Upper lobe of left lung (tissue), 4 donors: ENCODE data around the gene DYNC2LI1.

Experiments used
- EP300 ChIP-seq, 4 donors: sonication (generic); formaldehyde crosslinking; IDR thresholded peaks; one replicate each; pipeline ENCODE4 v1.5.1; 2017; ENCODE audit warnings: antibody characterized with exemption in 4 of 4, control low read depth in 2 of 4
- POLR2A ChIP-seq, 4 donors: fragments of 450-650 bp; IDR thresholded peaks; one replicate each; pipeline ENCODE4 v1.5.1; 2016 to 2017; ENCODE audit warnings: antibody characterized with exemption in 4 of 4, mild to moderate bottlenecking in 2 of 4
- POLR2AphosphoS5 ChIP-seq, 2 donors: sonication (generic); formaldehyde crosslinking; IDR thresholded peaks; one replicate each; pipeline ENCODE4 v1.5.1; 2017; ENCODE audit warnings: antibody characterized with exemption in 2 of 2
- TF ChIP-seq, protein P1 (sequence below), 6 experiments: fragments of 450-650 bp in 4 of 6; fragments of 200-600 bp in 2 of 6; sonication (generic) in 2 of 6; IDR thresholded peaks; one replicate each; pipeline ENCODE4 v1.5.1; 2016 to 2019; ENCODE audit warnings: antibody characterized with exemption in 6 of 6

DNA sequence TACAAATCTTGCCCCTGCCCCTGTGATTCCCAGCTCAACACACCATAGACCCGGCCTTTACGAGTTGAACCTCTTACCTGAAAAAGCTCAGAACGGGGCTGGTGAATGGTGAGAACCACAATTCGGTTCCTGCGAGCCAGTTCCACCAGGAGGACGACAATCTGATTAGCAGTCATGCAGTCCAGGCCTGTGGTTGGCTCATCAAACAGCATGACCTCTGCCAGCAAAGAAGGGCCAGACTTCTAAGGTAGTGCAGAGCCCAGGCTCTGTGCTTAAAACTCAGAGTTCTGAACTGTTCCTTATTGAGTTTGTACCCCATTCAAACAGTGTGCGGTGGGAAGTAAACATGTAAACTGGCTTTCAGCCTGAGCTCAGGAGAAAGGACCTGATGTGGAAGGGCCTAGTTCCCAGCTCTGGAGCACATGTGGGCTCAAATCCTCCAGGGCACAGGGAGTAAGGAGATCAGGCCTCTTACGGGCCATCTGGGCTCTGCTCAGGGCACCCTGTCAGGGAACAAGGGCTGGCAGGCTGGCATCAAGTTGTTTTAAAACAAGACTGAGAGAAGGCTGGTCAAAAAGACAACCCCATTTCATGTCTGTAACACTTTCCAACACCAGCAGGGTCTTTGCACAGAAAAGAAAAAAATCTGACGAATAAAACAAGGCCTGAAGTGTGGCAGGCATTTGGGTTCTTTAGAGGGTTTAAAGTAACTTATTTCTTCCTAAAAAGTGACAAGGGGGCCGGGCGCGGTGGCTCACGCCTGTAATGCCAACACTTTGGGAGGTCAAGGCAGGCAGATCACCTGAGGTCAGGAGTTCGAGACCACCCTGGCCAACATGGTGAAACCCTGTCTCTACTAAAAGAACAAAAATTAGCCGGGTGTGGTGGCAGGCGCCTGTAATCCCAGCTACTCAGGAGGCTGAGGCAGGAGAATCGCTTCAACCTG, 52.7 kb downstream of the DYNC2LI1 start:
- TF ChIP-seq POLR2A (IDR thresholded peaks at IDR 0.05): no peak
- TF ChIP-seq POLR2AphosphoS5 (IDR thresholded peaks at IDR 0.05): no peak
- TF ChIP-seq, protein P1, sequence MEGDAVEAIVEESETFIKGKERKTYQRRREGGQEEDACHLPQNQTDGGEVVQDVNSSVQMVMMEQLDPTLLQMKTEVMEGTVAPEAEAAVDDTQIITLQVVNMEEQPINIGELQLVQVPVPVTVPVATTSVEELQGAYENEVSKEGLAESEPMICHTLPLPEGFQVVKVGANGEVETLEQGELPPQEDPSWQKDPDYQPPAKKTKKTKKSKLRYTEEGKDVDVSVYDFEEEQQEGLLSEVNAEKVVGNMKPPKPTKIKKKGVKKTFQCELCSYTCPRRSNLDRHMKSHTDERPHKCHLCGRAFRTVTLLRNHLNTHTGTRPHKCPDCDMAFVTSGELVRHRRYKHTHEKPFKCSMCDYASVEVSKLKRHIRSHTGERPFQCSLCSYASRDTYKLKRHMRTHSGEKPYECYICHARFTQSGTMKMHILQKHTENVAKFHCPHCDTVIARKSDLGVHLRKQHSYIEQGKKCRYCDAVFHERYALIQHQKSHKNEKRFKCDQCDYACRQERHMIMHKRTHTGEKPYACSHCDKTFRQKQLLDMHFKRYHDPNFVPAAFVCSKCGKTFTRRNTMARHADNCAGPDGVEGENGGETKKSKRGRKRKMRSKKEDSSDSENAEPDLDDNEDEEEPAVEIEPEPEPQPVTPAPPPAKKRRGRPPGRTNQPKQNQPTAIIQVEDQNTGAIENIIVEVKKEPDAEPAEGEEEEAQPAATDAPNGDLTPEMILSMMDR (IDR thresholded peaks at IDR 0.05): no peak
- no peak for TF ChIP-seq EP300 (IDR thresholded peaks at IDR 0.05)
